HG03135 (cell line): ENCODE measurements around the gene GABRP.

Experiments used
- ATAC-seq: cut with Tn5 transposase; IDR thresholded peaks from one replicate; pipeline ENCODE4 v1.9.1; 2021; ENCODE audit warnings: mild to moderate bottlenecking, moderate library complexity; ENCODE audit not compliant: unreplicated experiment

Gene GABRP, protein sequence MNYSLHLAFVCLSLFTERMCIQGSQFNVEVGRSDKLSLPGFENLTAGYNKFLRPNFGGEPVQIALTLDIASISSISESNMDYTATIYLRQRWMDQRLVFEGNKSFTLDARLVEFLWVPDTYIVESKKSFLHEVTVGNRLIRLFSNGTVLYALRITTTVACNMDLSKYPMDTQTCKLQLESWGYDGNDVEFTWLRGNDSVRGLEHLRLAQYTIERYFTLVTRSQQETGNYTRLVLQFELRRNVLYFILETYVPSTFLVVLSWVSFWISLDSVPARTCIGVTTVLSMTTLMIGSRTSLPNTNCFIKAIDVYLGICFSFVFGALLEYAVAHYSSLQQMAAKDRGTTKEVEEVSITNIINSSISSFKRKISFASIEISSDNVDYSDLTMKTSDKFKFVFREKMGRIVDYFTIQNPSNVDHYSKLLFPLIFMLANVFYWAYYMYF

DNA sequence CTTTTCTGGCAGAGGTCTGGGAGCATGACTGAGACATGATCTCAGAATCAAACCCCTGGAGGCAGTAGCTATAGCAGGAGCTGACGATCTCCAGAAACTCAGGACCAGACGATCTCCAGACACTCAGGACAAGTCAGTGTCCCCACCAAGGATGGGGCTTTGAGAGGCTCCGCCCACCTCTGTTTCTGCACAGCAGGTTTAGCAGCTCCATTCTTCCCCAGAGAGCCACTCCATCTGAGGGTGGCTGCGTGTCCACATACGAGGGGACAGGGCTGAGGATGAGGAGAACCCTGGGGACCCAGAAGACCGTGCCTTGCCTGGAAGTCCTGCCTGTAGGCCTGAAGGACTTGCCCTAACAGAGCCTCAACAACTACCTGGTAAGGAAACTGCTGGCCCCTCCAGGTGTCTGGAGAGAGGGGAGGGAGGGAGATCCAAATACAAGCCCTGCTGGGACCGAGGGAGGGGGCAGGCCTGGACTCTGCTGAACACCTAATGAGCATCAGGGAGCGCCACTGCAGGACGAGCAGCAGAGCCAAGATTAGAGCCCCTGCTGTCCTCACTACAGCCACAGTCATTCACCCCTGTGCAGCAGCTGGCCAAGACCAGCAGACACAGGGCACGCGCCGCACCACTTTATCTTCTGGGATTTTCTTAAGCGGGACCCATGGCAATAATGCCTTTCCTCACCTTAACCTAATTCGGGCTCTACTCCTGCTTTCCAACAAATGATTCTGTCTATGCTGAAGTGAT lies at the start of gene GABRP:
Gene GABRP (plus strand): TSS at position 228 of the 750 bp plus-strand sequence. CDS start 4,891 bp downstream, outside the sequence.
- no peak for ATAC-seq

DNA sequence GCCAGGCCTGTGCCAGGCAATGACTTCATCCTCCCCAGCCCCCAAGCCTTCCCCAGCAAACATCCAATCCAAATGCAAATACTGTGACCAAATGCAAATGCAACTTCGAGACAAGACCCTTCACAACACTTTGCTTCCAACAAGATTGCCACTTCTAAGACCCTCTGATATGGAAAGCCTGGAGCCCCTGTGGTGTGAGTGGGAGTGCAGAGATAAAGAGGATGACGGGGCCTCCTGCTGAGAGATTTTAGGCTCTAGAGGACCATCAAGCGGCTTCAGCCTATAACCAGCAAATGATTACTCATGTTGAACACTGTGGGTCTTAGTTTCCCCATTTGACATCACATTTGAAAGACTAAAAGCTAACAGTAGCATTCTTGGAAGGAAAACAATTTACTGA lies 46.6 kb upstream of the GABRP start:
- no peak for ATAC-seq

DNA sequence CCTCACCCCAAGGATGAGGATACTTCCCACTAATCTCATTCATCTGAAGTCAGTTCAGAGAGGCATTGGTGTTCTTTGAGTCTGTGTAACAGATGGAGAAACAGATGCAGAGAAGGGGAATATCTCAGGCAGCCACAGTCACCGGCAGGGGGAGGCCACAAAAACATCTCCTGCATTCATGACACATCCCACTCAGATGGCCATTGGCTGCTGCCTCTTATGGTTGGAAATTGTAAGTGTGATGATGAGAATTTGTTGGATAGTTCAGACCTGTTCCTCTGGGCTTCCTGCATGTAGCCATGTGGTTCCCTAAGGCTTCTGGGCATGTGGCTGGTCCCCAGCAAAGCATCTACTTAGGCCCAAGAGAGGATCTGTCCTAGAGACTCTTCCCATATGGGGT lies 45.9 kb upstream of the GABRP start:
- no peak for ATAC-seq

DNA sequence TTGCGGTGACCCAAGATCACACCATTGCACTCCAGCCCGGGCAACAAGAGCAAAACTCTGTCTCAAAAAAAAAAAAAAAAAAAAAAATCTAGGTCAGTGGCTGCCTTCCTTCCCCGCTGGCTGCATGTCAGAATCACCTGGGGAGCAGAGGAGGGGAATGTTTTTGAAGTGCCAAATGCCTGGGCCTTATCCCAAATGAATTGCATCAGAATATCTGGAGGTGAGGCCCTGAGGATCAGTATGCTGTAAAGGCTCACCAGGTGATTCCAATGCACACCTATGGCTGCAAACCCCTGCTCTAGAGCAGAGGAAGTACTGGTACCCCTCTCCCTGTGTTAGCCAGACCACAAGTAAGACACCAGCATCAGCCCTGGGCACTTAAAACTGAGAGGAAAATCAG lies 44.7 kb upstream of the GABRP start:
- ATAC-seq = no peak

DNA sequence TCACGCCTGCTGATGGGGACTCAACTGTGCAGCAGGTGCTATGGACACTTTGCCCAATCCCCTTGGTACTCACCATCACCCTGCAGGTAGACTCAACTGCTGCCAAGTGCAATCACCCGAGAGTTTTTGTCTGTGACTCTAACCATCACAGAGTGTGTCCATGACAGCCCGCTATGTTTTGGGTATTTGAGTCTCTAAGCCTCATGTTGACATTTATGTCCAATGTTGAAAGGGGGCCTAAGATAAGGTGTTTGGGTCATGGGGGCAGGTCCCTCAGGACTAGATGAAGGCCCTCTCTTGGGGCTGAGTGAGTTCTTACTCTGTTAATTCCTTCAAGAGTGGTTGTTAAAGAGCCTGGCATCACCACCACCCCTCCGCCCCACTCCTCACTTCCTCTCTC lies 44.1 kb upstream of the GABRP start:
- no peak for ATAC-seq

DNA sequence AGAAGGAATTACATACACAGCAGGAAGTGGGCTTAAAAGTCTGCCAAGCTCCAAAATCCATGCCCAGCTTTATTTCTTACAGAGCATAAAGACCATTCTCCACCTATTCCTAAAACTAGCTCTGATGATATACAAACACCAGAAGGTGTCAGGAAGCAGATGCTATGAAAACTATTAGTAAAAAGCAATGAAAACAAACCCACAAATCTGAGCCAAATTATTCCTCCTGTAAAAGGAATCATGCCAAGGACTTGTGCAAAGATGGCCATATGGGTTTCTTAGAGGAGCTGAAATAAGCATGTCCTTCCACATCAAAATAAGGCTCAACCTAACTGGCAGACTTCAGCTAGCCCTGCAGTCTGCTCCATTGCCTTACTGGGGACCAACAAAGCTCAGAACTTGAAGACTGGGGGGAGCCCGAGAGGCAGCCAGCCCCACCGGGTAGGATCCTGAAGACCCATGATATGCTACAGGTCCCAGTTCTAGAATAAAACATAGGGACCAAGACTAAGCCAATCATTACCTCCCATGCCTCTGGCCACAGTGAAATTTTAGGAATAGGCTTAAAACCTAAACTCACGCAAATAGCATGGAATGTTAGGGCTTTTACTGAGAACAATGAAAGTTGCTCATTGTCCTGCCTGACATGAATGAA lies 42.8 kb upstream of the GABRP start:
- no peak for ATAC-seq

DNA sequence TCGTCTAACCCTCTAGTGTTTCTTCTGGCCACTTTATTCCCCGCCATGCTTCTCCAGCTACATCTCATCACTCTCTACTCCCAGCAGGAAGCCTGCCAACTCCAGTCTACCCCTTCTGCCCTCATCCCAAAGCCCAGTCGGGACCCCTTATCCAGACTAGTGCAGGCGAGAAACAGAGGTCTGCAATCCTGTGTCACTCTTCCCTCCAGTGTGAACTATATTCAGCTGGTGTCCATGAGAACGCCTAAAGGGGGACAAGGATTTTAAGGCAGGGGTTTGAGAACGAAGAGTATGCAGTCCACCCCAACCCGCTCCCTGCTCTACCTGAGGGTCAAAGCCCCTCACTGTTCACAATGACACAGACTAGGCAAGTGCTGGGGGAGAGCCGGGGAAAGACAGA lies 41.7 kb upstream of the GABRP start:
- no peak for ATAC-seq

DNA sequence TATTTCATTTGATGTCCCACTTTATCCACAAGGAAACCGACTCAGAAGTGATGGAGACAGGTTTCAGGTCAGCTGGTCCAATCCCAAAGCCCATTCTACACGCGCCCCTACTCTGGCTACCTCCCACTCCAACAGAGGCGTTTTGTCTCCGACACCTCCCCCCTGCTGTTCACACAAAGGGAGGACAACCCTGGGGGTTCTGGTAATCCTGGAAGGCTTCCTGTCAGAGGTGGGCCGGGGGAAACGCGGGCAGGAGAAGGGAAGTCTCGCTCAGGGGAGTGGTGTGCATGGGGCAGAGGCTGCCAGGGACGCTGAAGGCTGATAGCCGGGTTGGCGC lies 39.7 kb upstream of the GABRP start:
- ATAC-seq = no peak

DNA sequence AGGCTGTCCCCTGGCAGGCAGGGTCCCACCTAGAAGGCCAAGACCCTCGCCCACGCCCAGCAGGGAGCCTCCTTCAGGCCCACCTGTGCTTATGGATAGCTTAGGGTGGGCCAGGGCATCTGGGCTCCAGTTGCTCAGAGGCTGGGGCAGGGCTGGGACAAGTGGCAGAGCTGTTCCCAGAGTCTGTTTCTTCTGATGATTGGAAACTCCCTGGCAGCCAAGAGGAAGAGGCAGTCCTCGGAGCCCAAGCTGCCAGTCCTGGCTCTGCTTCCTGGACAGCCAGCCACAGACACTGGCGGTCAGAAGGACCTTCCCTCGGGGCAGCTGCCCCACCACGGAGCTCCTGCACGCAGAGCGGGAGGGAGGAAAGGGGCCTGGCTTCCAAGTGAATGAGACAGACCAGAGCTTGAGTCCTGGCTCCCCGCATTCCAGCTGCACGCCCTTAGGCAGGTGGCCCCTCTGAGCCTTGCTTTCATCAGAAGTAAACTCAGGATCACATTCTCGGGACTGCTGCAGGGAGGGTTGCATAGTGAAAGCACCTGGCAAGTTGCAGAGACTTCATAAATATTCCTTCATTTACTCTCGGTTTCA lies 37.9 kb upstream of the GABRP start:
- no peak for ATAC-seq

DNA sequence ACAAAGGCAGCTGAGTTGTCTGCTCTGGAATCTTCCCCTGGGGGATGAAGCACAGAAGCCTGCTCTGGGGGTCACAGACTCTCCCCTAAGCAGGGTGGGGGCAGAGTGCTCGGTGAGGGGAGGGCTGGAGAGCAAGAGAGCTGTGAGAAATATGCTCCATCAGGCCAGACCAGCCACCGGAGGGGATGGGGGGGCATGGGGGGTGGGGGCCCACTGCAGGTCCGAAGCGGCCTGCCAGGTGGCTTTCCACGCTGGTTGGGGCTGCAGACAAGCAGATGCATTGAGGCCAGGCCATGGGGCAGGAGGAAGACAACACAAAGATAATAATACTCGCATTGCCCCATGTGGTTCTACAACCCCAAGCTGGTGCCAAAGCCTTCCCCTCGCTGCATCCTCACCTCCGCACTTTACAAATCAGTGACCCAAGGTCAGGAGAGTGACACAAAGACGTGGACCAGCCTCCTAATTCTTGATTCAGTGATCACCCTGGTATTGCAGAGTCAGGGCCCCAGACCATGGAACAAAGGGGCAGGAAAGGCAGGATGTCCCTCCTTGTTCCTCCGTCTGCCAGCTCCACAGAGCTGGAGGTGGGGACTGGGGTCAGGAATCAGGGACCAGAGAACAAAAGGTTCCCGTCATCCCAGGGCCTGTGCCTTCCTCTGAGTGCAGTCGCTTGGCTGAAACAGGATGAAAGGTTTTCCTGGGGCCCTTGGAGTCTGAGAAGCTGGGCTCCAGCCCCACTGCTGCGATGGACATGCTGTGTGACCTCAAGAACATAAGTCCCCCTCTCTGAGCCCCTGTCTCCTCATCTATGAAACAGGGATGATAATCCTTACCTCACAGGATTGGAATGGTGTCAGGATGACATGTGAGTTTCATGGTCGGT lies 37.2 kb upstream of the GABRP start:
- ATAC-seq = no peak

DNA sequence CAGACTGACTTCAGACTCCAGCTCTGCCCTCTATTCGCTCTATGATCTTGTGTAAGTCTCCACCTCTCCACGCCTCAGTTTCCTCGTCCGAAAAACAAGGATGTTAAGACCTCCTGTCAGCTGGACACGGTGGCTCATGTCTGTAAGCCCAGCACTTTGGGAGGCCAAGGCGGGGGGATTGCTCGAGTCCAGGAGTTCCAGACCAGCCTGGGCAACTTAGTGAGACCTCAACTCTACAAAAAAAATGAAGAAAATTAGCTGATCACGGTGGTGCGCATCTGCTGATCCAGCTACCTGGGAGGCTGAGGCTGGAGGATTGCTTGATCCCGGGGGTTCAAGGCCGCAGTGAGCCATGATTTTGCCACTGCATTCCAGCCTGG lies 36.6 kb upstream of the GABRP start:
- ATAC-seq = no peak

DNA sequence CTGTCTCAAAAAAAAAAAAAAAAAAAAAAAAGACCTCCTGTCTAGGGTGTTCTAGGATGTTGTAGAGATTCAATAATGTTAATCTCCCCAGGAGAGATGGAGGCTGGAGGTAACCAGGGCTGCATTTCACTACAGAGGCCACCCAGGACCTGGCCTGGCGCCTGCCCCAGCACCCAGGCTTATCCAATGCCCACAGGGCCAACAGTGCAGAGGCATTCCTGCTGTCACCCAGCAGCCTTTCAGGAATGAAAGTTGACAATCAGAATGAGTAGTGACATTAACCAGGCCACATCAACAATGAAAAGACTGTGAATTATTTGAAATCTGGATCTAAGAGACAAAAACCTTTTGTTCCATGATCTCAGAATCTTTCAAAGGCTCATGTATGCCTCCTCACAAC lies 36.2 kb upstream of the GABRP start:
- ATAC-seq = no peak

DNA sequence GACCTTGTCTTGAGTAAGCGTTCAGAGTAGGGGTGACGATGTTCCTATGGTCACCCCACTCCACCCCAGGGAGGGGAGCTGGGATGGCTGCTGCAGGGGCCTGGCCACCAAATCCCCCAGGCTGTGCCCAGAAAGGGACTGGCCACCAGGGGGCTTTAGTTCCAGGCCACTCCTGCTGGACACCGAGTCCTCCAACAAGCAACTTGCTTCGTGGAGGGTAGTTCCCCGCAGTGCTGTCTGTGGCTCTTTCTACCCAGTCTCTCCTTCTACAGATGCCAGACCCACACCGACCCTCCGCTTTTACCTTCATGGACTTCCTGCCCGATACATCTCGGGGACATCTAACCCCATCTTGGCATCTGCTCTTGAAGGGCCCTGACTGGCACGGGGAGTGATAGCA lies 35.7 kb upstream of the GABRP start:
- ATAC-seq = no peak

DNA sequence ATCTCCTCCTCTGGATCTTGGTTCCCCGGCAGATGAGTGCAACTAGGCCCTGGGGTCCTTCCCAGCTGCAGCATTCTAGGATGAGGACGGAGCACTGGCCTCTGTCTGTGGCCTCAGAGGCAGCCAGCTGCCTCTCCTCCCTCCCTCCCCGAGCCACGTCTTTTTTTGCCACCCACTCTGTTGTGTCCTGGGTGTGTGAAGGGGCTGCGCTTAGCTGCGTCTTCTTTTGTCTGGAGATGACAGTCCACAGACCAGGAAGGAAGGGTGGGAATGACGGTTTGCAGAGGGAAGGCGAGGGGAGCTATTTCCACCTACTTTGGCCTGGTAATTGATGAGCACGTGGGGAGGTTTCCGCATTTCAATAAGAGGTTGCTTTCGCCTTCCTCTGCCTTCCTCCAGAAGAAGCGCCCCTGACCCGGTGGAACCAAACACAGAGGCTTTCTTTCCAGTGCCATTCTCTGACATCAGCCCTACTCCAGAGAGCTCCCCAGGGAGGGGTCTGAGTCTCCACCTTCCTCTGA lies 34.5 kb upstream of the GABRP start:
- ATAC-seq = no peak

DNA sequence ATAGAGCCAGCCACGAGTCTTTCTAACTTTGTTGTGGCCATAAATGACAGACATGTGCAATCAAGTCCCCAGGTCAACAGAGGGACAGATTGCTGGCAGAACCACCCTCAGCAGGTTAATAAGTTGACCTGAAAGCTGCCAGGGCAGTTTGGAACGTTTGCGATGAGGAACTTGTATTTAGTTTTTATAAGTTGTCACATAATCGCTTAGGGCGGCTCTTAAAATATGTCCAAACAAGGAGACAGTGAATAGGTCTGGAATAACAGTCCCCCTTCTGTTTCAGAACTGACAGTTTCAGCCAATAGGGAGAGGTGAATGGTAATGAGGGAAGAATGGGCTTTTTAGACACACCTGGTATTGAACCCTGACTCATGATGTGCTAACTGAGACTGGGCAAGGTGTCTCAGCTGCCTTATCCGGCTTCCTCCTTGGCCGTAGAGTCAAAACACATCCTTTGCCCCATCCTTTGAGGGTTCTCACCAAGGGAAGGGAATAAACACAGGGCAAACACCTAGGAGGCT lies 33.6 kb upstream of the GABRP start:
- no peak for ATAC-seq

DNA sequence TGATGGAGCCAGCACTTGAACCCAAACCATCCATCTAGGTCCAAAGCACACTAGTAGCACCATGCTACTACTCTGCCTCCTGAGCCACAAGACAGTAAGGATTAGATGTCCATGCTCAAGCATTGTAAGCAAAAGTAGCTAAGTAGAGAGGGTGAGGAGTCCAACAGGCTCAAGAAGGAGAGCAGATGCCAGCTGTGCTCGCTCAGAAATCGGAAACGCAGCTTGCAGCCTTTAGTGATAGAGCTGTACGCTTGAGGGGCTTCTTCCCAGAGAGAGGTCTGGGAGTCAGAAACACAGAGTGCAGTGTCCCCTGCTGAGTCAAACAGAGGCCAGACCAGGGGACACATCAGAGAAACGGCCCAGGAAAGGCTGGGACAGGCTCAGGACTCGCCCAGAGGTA lies 32.7 kb upstream of the GABRP start:
- ATAC-seq = no peak

DNA sequence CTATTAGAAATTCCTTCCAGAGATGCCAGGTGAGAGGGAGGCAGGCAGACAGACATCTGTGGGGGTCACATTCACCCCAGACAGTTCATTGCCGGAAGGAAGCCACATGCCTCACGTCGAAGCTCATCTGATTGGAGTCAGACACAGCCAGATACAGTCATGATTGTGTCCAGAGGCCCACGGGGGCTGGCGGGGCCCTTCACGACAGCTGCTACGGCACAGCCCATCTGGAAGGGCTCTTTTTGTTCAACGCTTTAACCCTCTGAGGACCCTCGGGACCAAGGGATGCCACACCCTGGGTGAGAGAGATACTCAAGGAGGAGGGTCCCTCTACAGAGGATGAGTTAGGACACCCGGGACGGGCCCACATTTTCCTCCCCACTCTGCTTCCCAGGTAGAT lies 31.9 kb upstream of the GABRP start:
- ATAC-seq = no peak

DNA sequence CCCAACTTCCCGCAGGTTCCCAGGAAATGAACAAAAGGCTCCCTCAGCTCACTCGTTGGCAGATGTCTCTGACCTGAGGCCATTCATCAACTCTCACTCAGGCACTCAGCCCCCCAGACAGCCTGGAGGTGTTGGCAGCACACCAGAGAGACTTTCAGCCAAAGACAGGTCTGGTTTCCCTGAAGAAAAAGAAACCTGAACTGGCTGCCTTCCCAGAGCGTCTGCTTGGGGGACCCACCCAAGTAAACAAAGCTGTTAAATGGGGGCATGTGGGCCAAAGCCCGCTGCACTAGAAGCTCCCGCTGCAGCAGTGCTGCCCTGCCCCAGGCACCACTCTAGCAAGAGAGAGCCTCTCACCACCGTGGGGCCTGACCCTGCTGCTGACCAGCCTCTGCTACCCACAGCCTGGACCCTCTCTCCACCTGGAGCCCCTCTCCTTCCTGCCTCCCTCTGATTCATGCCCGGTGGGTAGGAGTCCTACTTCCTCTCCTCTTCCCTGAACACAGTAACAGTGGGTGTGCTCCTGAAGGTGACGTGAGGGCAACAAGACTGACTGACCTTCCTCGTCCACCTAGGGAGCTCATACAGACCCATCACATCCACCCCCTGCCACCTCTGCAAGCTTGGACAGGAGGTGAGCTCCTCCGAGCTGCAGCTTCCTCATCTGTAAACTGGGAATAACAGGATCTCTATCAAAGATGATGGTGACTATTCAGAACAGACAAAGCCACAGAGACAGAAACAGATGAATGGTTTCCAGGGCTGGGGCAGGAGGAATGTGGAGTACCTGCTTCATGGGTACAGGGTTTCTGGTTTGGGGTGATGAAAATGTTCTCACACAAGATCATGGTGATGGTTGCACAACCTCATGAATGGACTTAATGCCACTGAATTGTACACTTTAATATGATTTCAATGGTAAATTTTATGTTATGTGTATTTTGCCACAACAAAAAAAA lies 31.0 kb upstream of the GABRP start:
- no peak for ATAC-seq

DNA sequence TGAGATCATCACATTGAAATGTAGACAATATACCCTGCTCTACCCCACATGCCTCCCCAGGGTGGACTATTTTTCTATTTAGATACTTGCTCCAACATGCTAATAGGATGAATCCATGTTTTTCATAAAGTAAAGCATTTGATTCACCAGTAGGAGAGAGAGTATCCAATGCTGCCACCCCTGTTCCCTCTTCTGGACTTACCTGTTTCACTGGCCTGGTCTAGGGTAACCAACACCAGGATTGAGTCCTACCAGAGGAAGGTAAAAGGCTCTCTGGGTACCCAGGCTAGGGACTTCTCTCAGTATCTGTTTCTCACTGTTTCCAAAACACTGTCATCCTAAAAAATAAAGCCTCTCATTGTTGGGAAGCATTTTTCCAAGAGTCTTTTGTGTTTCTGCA lies 30.2 kb upstream of the GABRP start:
- ATAC-seq = no peak
